ENCODE measurements around the gene NXPE2.
"Not testable (repeated sequence)": the region's sequence is repeated elsewhere in the genome, so short reads cannot be mapped to it uniquely, and the experiment has no call there.

Gene NXPE2

GRCh38 chr11:114678125-114679036, at the start of gene NXPE2:
Gene NXPE2, plus strand, starts transcription at chr11:114678527. Its CDS starts 49 bp downstream, at chr11:114678576.
- no peak for DNase-seq

- not testable (repeated sequence) for DNase-seq
Measured at GRCh38 chr11:114631445-114631965, 46.8 kb upstream of the NXPE2 start.

GRCh38 chr11:114639440-114639839, 38.9 kb upstream of the NXPE2 start:
- not testable (repeated sequence) for DNase-seq

GRCh38 chr11:114650661-114651060, 27.7 kb upstream of the NXPE2 start:
- DNase-seq = no peak

- no peak for DNase-seq
Measured at GRCh38 chr11:114651145-114651718, 27.1 kb upstream of the NXPE2 start.

- no peak for DNase-seq
Measured at GRCh38 chr11:114653148-114653547, 25.2 kb upstream of the NXPE2 start.

GRCh38 chr11:114664641-114665040, 13.7 kb upstream of the NXPE2 start:
- DNase-seq = no peak

- DNase-seq = no peak
Measured at GRCh38 chr11:114666760-114667159, 11.6 kb upstream of the NXPE2 start.

- no peak for DNase-seq
Measured at GRCh38 chr11:114668109-114668508, 10.2 kb upstream of the NXPE2 start.

- DNase-seq = no peak
Measured at GRCh38 chr11:114673661-114674060, 4.7 kb upstream of the NXPE2 start.

GRCh38 chr11:114679505-114679904, 1.2 kb downstream of the NXPE2 start:
- DNase-seq = no peak

- no peak for DNase-seq
Measured at GRCh38 chr11:114683007-114683406, 4.7 kb downstream of the NXPE2 start.

- DNase-seq = no peak
Measured at GRCh38 chr11:114684636-114685035, 6.3 kb downstream of the NXPE2 start.

- DNase-seq = no peak
Measured at GRCh38 chr11:114685097-114685496, 6.8 kb downstream of the NXPE2 start.

GRCh38 chr11:114705280-114706024, 27.1 kb downstream of the NXPE2 start:
- no peak for DNase-seq

GRCh38 chr11:114709960-114710359, 31.6 kb downstream of the NXPE2 start:
- DNase-seq = no peak

GRCh38 chr11:114713756-114714155, 35.4 kb downstream of the NXPE2 start:
- DNase-seq = no peak

GRCh38 chr11:114719562-114719961, 41.2 kb downstream of the NXPE2 start:
- DNase-seq = no peak

GRCh38 chr11:114724916-114725524, 46.7 kb downstream of the NXPE2 start:
- DNase-seq = no peak

- DNase-seq = no peak
Measured at GRCh38 chr11:114725623-114726022, 47.3 kb downstream of the NXPE2 start.

GRCh38 chr11:114736806-114737205, 58.5 kb downstream of the NXPE2 start:
- DNase-seq = no peak

GRCh38 chr11:114738954-114739353, 60.6 kb downstream of the NXPE2 start:
- no peak for DNase-seq

GRCh38 chr11:114745150-114745671, 66.9 kb downstream of the NXPE2 start:
- DNase-seq = no peak
